GM21360 (cell line): ENCODE results near the gene TMEM154.

Experiments
- ATAC-seq: cut with Tn5 transposase; IDR thresholded peaks from one replicate; pipeline ENCODE4 v1.9.1; 2021; ENCODE audit warnings: mild to moderate bottlenecking, moderate library complexity; ENCODE audit not compliant: unreplicated experiment

TMEM154 gene

GRCh38 chr4:152679414-152680281 is at the start of gene TMEM154:
Gene TMEM154, minus strand, starts transcription at chr4:152679997. Its CDS starts 64 bp downstream, at chr4:152679933.
- ATAC-seq, result peak; percentile 66

- no peak for ATAC-seq
Observed at GRCh38 chr4:152729466-152729865, 49.7 kb upstream of the TMEM154 start.

GRCh38 chr4:152728343-152728742 is 48.5 kb upstream of the TMEM154 start:
- ATAC-seq, result no peak

- no peak for ATAC-seq
Observed at GRCh38 chr4:152727784-152728183, 48.0 kb upstream of the TMEM154 start.

- no peak for ATAC-seq
Observed at GRCh38 chr4:152724494-152724893, 44.7 kb upstream of the TMEM154 start.

GRCh38 chr4:152723236-152723635 is 43.4 kb upstream of the TMEM154 start:
- no peak for ATAC-seq

GRCh38 chr4:152719801-152720556 is 40.2 kb upstream of the TMEM154 start:
- ATAC-seq, result no peak

- no peak for ATAC-seq
Observed at GRCh38 chr4:152719291-152719690, 39.5 kb upstream of the TMEM154 start.

GRCh38 chr4:152715076-152715475 is 35.3 kb upstream of the TMEM154 start:
- no peak for ATAC-seq

GRCh38 chr4:152713951-152714705 is 34.3 kb upstream of the TMEM154 start:
- ATAC-seq, result no peak

- ATAC-seq, result no peak
Observed at GRCh38 chr4:152709675-152710438, 30.1 kb upstream of the TMEM154 start.

GRCh38 chr4:152708796-152709195 is 29.0 kb upstream of the TMEM154 start:
- no peak for ATAC-seq

- ATAC-seq, result no peak
Observed at GRCh38 chr4:152708361-152708760, 28.6 kb upstream of the TMEM154 start.

- ATAC-seq, result no peak
Observed at GRCh38 chr4:152707632-152708031, 27.8 kb upstream of the TMEM154 start.

GRCh38 chr4:152705903-152706302 is 26.1 kb upstream of the TMEM154 start:
- no peak for ATAC-seq

GRCh38 chr4:152704788-152705187 is 25.0 kb upstream of the TMEM154 start:
- no peak for ATAC-seq

- no peak for ATAC-seq
Observed at GRCh38 chr4:152700151-152700550, 20.4 kb upstream of the TMEM154 start.

GRCh38 chr4:152699313-152699712 is 19.5 kb upstream of the TMEM154 start:
- no peak for ATAC-seq

- ATAC-seq, result no peak
Observed at GRCh38 chr4:152698089-152698499, 18.3 kb upstream of the TMEM154 start.

GRCh38 chr4:152697284-152698088 is 17.7 kb upstream of the TMEM154 start:
- no peak for ATAC-seq
